ENCODE results near the gene ADAMTS6.

- no peak for TF ChIP-seq CTCF (IDR thresholded peaks at IDR 0.05; ENCODE audit: low read depth, low read length, poor library complexity, severe bottlenecking)
- no peak for TF ChIP-seq EZH2phosphoT487 (IDR thresholded peaks at IDR 0.05; ENCODE audit: borderline replicate concordance, low read length)
Observed at GRCh38 chr5:65121880-65122436, 359.8 kb downstream of the ADAMTS6 start.
